K562 (cell line): ENCODE measurements around the gene TMEM203. TPM values are rescaled to one million over a fixed set of nuclear protein-coding genes. Genes with fewer than 3 reads are reported as not detected.

ENCODE experiments used
- EP300 ChIP-seq: IDR thresholded peaks from 2 replicates; pipeline ENCODE4 v1.6.1; 2012; ENCODE audit warnings: low read length, improper control_type of control experiment
- HMGN3 ChIP-seq: IDR thresholded peaks from 2 replicates; pipeline ENCODE4 v1.6.1; 2011; ENCODE audit warnings: borderline replicate concordance, low read depth, mild to moderate bottlenecking, mixed read lengths, low read length; ENCODE audit not compliant: insufficient read length; ENCODE audit errors: extremely low read depth
- KDM5B ChIP-seq: fragments of 200-600 bp; sonication (generic); IDR thresholded peaks from 2 replicates; pipeline ENCODE4 v1.6.1; 2012; ENCODE audit warnings: low read depth, mild to moderate bottlenecking, moderate library complexity, low read length, control low read depth, inconsistent platforms; ENCODE audit not compliant: insufficient replicate concordance
- MYNN ChIP-seq, 2 experiments: sonication (generic); formaldehyde crosslinking in 1 of 2; IDR thresholded peaks; 2 replicates each; pipeline versions ENCODE4 v1.5.0 to v1.6.1; 2016 to 2020; ENCODE audit warnings: antibody characterized with exemption in 1 of 2, missing genetic modification reagents in 1 of 2
- PREB ChIP-seq: sonication (generic); formaldehyde crosslinking; IDR thresholded peaks from 2 replicates; pipeline ENCODE4 v1.8.1; 2023; ENCODE audit warnings: mild to moderate bottlenecking, missing genetic modification reagents
- PRPF4 ChIP-seq: fragments of 200-400 bp; formaldehyde crosslinking; IDR thresholded peaks from one replicate; pipeline ENCODE4 v1.6.1; 2017; ENCODE audit warnings: low read length, low read depth, mild to moderate bottlenecking; ENCODE audit not compliant: insufficient read depth, poor library complexity, severe bottlenecking
- PYGO2 ChIP-seq: fragments of 450-650 bp; IDR thresholded peaks from 2 replicates; pipeline ENCODE4 v1.6.1; 2016; ENCODE audit warnings: mild to moderate bottlenecking, missing genetic modification characterization, moderate library complexity, missing compliant biosample characterization
- RCOR1 ChIP-seq, 2 experiments: IDR thresholded peaks; 2 replicates each; pipeline ENCODE4 v1.6.1; 2012; ENCODE audit warnings: low read depth in 2 of 2, low read length in 2 of 2, borderline replicate concordance in 1 of 2, improper control_type of control experiment in 1 of 2
- TAF15 ChIP-seq: fragments of 200-400 bp; formaldehyde crosslinking; IDR thresholded peaks from 2 replicates; pipeline ENCODE4 v1.6.1; 2017; ENCODE audit warnings: mild to moderate bottlenecking, low read depth, low read length, moderate library complexity
- YY1 ChIP-seq, 3 experiments: IDR thresholded peaks; 2 replicates each; pipeline ENCODE4 v1.6.1; 2011; ENCODE audit warnings: low read length in 2 of 3, mild to moderate bottlenecking in 2 of 3, moderate library complexity in 2 of 3, borderline replicate concordance in 1 of 3, control low read depth in 1 of 3, low read depth in 1 of 3; ENCODE audit not compliant: insufficient read depth in 3 of 3, insufficient replicate concordance in 2 of 3, control insufficient read depth in 1 of 3, insufficient read length in 1 of 3; ENCODE audit errors: extremely low read depth in 1 of 3
- ZMIZ1 ChIP-seq, 2 experiments: fragments of 150-350 bp in 1 of 2; IDR thresholded peaks; 2 replicates each; pipeline ENCODE4 v1.6.1; 2012 to 2016; ENCODE audit warnings: low read depth in 2 of 2, low read length in 2 of 2, mild to moderate bottlenecking in 1 of 2, moderate library complexity in 1 of 2
- ZNF217 ChIP-seq: sonication (generic); formaldehyde crosslinking; IDR thresholded peaks from 2 replicates; pipeline ENCODE4 v1.8.0; 2022; ENCODE audit warnings: mild to moderate bottlenecking, missing genetic modification reagents
- ZNF384 ChIP-seq: IDR thresholded peaks from 2 replicates; pipeline ENCODE4 v1.6.1; 2012; ENCODE audit warnings: low read depth, low read length, improper control_type of control experiment
- ZNF445 ChIP-seq: fragments of 250-450 bp; sonication (Bioruptor Pico); IDR thresholded peaks from 2 replicates; pipeline ENCODE4 v1.4.0; 2020; ENCODE audit warnings: low read depth, mild to moderate bottlenecking, moderate library complexity
- ZNF583 ChIP-seq: fragments of 250-450 bp; sonication (Bioruptor Pico); IDR thresholded peaks from 2 replicates; pipeline ENCODE4 v1.4.0; 2020
- ZNF780A ChIP-seq: fragments of 250-450 bp; sonication (Bioruptor Pico); IDR thresholded peaks from 2 replicates; pipeline ENCODE4 v1.5.0; 2021; ENCODE audit warnings: mild to moderate bottlenecking
- polyA plus RNA-seq, 8 experiments: library from polyadenylated mRNA; depleted of rRNA in 4 of 8; stranded (reverse) in 5 of 8; unstranded in 3 of 8; fragments of >200 nt; fragmentation: Nextera tagmentation in 2 of 8; fragmentation: Illumina TruSeq in 1 of 8; extraction: Ambion mirVana in 2 of 8; extraction: Trizol in 1 of 8; gene quantifications; 2 replicates each; pipeline versions ENCODE4 v1.2.1 to v1.2.3, GENCODE V29; 2011 to 2014; ENCODE audit warnings: inconsistent platforms in 1 of 8, missing spikeins in 1 of 8
- total RNA-seq, 7 experiments: library from RNA; depleted of rRNA in 6 of 7; stranded (reverse); fragments of >200 nt in 6 of 7; fragmentation: Illumina TruSeq in 2 of 7; extraction: Trizol in 2 of 7; gene quantifications; 2 replicates each; pipeline versions ENCODE4 v1.2.1 to v1.2.3, GENCODE V29; 2011 to 2021; ENCODE audit warnings: low replicate concordance in 1 of 7
- TF ChIP-seq, protein P1 (sequence below): sonication (generic); formaldehyde crosslinking; IDR thresholded peaks from 2 replicates; pipeline ENCODE4 v1.4.0; 2020; ENCODE audit warnings: mild to moderate bottlenecking, missing genetic modification reagents
- TF ChIP-seq, protein P2 (sequence below): fragments of 450-650 bp; formaldehyde crosslinking; IDR thresholded peaks from 2 replicates; pipeline ENCODE4 v1.4.0; 2022; ENCODE audit warnings: missing genetic modification characterization

The TMEM203 gene
- total and polyA plus RNA-seq, 9 of the 15 experiments (the other 6 are each of a cell fraction or from before 2014, with no cell fraction given): 8.8 to 59.5 (median 37.6) TPM

DNA sequence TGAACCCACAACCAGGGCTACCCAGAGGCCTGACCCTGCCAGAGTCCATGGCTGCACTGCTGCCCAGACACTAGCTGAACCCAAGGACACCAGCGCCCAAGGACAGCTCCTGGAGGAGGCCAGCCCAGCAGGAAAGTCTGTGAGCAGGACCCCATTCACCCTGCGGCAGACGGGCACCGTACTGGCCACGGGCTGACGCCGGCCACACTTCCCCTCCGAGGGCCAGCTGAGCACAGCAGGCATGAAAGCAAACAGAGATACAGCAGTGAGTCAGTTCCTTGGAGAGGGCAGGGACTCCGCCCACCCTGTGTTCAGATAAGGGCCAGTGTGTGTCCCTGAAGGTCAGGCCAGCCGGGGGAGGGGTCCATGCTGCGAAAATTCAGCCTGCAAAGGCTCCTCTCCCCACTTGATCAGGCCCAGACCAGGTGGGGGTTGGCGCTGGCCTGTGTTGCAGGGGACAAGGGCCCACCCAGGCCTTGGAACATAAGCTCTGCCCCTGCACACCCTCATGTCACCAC, 13.4 kb upstream of the TMEM203 start (continued):
- TF ChIP-seq ZMIZ1 (IDR thresholded peaks at IDR 0.05; ENCODE audit: low read depth in 2 of 2, low read length in 2 of 2): 0 out of 4 replicates have a peak, but pooled peaks of 1 of the 2 experiments have one; percentile 14
- TF ChIP-seq HMGN3: peak; percentile 92
- no peak for TF ChIP-seq TAF15
- TF ChIP-seq KDM5B: peak; percentile 62
- TF ChIP-seq, protein P1, sequence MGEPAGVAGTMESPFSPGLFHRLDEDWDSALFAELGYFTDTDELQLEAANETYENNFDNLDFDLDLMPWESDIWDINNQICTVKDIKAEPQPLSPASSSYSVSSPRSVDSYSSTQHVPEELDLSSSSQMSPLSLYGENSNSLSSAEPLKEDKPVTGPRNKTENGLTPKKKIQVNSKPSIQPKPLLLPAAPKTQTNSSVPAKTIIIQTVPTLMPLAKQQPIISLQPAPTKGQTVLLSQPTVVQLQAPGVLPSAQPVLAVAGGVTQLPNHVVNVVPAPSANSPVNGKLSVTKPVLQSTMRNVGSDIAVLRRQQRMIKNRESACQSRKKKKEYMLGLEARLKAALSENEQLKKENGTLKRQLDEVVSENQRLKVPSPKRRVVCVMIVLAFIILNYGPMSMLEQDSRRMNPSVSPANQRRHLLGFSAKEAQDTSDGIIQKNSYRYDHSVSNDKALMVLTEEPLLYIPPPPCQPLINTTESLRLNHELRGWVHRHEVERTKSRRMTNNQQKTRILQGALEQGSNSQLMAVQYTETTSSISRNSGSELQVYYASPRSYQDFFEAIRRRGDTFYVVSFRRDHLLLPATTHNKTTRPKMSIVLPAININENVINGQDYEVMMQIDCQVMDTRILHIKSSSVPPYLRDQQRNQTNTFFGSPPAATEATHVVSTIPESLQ (CRISPR knock-in tag): 0 out of 2 replicates have a peak, but pooled peaks have one; percentile 53
- peak; percentile 26; the same call in 1 of the 2 replicates for TF ChIP-seq ZNF445
- peak in 1 of 2 experiments; percentile 59; a peak in 2 of 4 replicates for TF ChIP-seq RCOR1 (IDR thresholded peaks at IDR 0.05; ENCODE audit: borderline replicate concordance in 1 of 2, low read depth in 2 of 2, low read length in 2 of 2)
- TF ChIP-seq ZNF384: no peak
- no peak for TF ChIP-seq ZNF780A (CRISPR knock-in tag)
- TF ChIP-seq EP300: peak; percentile 77
- no peak for TF ChIP-seq ZNF217
- TF ChIP-seq PREB: no peak
- 0 out of 2 replicates have a peak, but pooled peaks have one; percentile 26 for TF ChIP-seq PYGO2 (tag)
- TF ChIP-seq MYNN (IDR thresholded peaks at IDR 0.05): peak; percentile 97
- no peak for TF ChIP-seq MYNN (CRISPR knock-in tag; IDR thresholded peaks at IDR 0.05)
- peak in 2 of 3 experiments; percentile 10 to 45 for TF ChIP-seq YY1 (IDR thresholded peaks at IDR 0.05; ENCODE audit: borderline replicate concordance in 1 of 3, control insufficient read depth in 1 of 3, extremely low read depth in 1 of 3, insufficient read depth in 3 of 3, insufficient read length in 1 of 3, insufficient replicate concordance in 2 of 3, low read depth in 1 of 3, low read length in 2 of 3)
- TF ChIP-seq PRPF4: no peak
- peak; percentile 91 for TF ChIP-seq ZNF583 (CRISPR knock-in tag)
- TF ChIP-seq, protein P2, sequence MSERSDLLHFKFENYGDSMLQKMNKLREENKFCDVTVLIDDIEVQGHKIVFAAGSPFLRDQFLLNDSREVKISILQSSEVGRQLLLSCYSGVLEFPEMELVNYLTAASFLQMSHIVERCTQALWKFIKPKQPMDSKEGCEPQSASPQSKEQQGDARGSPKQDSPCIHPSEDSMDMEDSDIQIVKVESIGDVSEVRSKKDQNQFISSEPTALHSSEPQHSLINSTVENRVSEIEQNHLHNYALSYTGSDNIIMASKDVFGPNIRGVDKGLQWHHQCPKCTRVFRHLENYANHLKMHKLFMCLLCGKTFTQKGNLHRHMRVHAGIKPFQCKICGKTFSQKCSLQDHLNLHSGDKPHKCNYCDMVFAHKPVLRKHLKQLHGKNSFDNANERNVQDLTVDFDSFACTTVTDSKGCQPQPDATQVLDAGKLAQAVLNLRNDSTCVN (CRISPR knock-in tag): peak; percentile 84; the same call in 1 of the 2 replicates
